ENCODE measurements around the gene ST8SIA5. TPM values are rescaled to one million over a fixed set of nuclear protein-coding genes. Genes with fewer than 3 reads are reported as not detected.

The ST8SIA5 gene
- polyA plus RNA-seq, 1 donor from 2014 or later = 0.93 TPM

- H3K36me3 ChIP-seq (ENCODE audit: insufficient read depth, low read length) = no peaks in the 10 kb centered on the region
- no peak overlapping the region for H2AFZ ChIP-seq (ENCODE audit: low read depth, low read length)
- no peak overlapping the region for H3K4me3 ChIP-seq (ENCODE audit: low read length)
- TF ChIP-seq EP300 (conservative IDR thresholded peaks at IDR 0.05; ENCODE audit: poor library complexity, severe bottlenecking) = no peak
- TF ChIP-seq RAD21 (conservative IDR thresholded peaks at IDR 0.05) = no peak
- no peak for TF ChIP-seq TAF1 (IDR thresholded peaks at IDR 0.05; ENCODE audit: low read depth)
- no peak for TF ChIP-seq POLR2AphosphoS5 (IDR thresholded peaks at IDR 0.05)
- TF ChIP-seq MXI1 (conservative IDR thresholded peaks at IDR 0.05; ENCODE audit: poor library complexity, severe bottlenecking) = no peak
- no peak for TF ChIP-seq EZH2 (IDR thresholded peaks at IDR 0.05; ENCODE audit: borderline replicate concordance, insufficient read depth, low read length, poor library complexity, severe bottlenecking)
- TF ChIP-seq CTCF (IDR thresholded peaks at IDR 0.05; ENCODE audit: poor library complexity, severe bottlenecking) = no peak
- TF ChIP-seq REST (IDR thresholded peaks at IDR 0.05; ENCODE audit: borderline replicate concordance) = no peak
- no peak for TF ChIP-seq SMC3 (conservative IDR thresholded peaks at IDR 0.05; ENCODE audit: poor library complexity)
- no peaks in the 10 kb centered on the region for H3K79me2 ChIP-seq (replicated peaks; ENCODE audit: insufficient read depth, low read length)
- no peak overlapping the region for H3K9ac ChIP-seq (ENCODE audit: low read length)
- H3K27ac ChIP-seq (ENCODE audit: low read length) = no peak overlapping the region
- H4K20me1 ChIP-seq (ENCODE audit: insufficient read depth) = no peaks in the 10 kb centered on the region
- no peaks in the 10 kb centered on the region for H3K9me2 ChIP-seq (ENCODE audit: insufficient read depth, low read length)
- H3F3A ChIP-seq (ENCODE audit: insufficient read depth, low read length, poor library complexity, severe bottlenecking) = no peaks in the 10 kb centered on the region
- no peak overlapping the region for H3K4me2 ChIP-seq (ENCODE audit: low read length)
- no peaks in the 10 kb centered on the region for H3K9me3 ChIP-seq (ENCODE audit: low read length)
- H3K27me3 ChIP-seq (ENCODE audit: insufficient read depth, low read depth, low read length) = no peaks in the 10 kb centered on the region
These were observed 78.0 kb downstream of the ST8SIA5 start for GRCh38 chr18:46678785-46679399.

GRCh38 chr18:46678041-46678440, 78.8 kb downstream of the ST8SIA5 start:
- no peaks in the 10 kb centered on the region for H3K9me3 ChIP-seq (ENCODE audit: low read length)
- no peak overlapping the region for H3K9ac ChIP-seq (ENCODE audit: low read length)
- no peak overlapping the region for H2AFZ ChIP-seq (ENCODE audit: low read depth, low read length)
- H3K79me2 ChIP-seq (replicated peaks; ENCODE audit: insufficient read depth, low read length) = no peaks in the 10 kb centered on the region
- no peaks in the 10 kb centered on the region for H3K9me2 ChIP-seq (ENCODE audit: insufficient read depth, low read length)
- H3K4me3 ChIP-seq (ENCODE audit: low read length) = no peak overlapping the region
- H3K36me3 ChIP-seq (ENCODE audit: insufficient read depth, low read length) = no peaks in the 10 kb centered on the region
- H3F3A ChIP-seq (ENCODE audit: insufficient read depth, low read length, poor library complexity, severe bottlenecking) = no peaks in the 10 kb centered on the region
- H3K27me3 ChIP-seq (ENCODE audit: insufficient read depth, low read depth, low read length) = no peaks in the 10 kb centered on the region
- TF ChIP-seq SMC3 (conservative IDR thresholded peaks at IDR 0.05; ENCODE audit: poor library complexity) (no peak), REST (IDR thresholded peaks at IDR 0.05; ENCODE audit: borderline replicate concordance) (no peak), EP300 (conservative IDR thresholded peaks at IDR 0.05; ENCODE audit: poor library complexity, severe bottlenecking) (no peak), CTCF (IDR thresholded peaks at IDR 0.05; ENCODE audit: poor library complexity, severe bottlenecking) (no peak), RAD21 (conservative IDR thresholded peaks at IDR 0.05) (no peak), MXI1 (conservative IDR thresholded peaks at IDR 0.05; ENCODE audit: poor library complexity, severe bottlenecking) (no peak), EZH2 (IDR thresholded peaks at IDR 0.05; ENCODE audit: borderline replicate concordance, insufficient read depth, low read length, poor library complexity, severe bottlenecking) (no peak), POLR2AphosphoS5 (IDR thresholded peaks at IDR 0.05) (no peak), TAF1 (IDR thresholded peaks at IDR 0.05; ENCODE audit: low read depth) (no peak)
- no peaks in the 10 kb centered on the region for H4K20me1 ChIP-seq (ENCODE audit: insufficient read depth)
- no peak overlapping the region for H3K4me2 ChIP-seq (ENCODE audit: low read length)
- no peak overlapping the region for H3K27ac ChIP-seq (ENCODE audit: low read length)

Measured in neural cell (in vitro differentiated cells).